Vagina (tissue), 2 donors: Measurements from ENCODE around the gene GSDME. TPM values are rescaled to one million over a fixed set of nuclear protein-coding genes. Genes with fewer than 3 reads are reported as not detected.

Experiments
- DNase-seq, 2 donors: peaks; one replicate each; pipeline ENCODE4 v3.0.0-alpha.2; 2017; ENCODE audit errors: extremely low spot score in 2 of 2
- H3K27ac ChIP-seq: fragments of 200-600 bp; sonication (generic); one replicate; pipeline ENCODE4 v1.5.1; 2019
- H3K27me3 ChIP-seq: fragments of 200-600 bp; sonication (generic); one replicate; pipeline ENCODE4 v1.5.1; 2019
- H3K36me3 ChIP-seq, 2 donors: fragments of 200-600 bp; sonication (generic); one replicate each; pipeline ENCODE4 v1.5.1; 2017 to 2019
- H3K4me1 ChIP-seq: fragments of 200-600 bp; sonication (generic); one replicate; pipeline ENCODE4 v1.5.1; 2019
- H3K4me3 ChIP-seq, 2 donors: fragments of 200-600 bp; sonication (generic); 1 replicate in 1 of 2; 2 replicates in 1 of 2; pipeline ENCODE4 v1.5.1; 2016 to 2019
- H3K9me3 ChIP-seq: fragments of 200-600 bp; sonication (generic); one replicate; pipeline ENCODE4 v1.5.1; 2019
- CTCF ChIP-seq, 3 experiments: fragments of 450-650 bp in 2 of 3; fragments of 200-600 bp in 1 of 3; sonication (generic) in 1 of 3; IDR thresholded peaks; one replicate each; pipeline ENCODE4 v1.5.1; 2017 to 2019; ENCODE audit warnings: antibody characterized with exemption in 3 of 3, mild to moderate bottlenecking in 2 of 3, moderate library complexity in 2 of 3
- POLR2A ChIP-seq, 2 donors: fragments of 450-650 bp; IDR thresholded peaks; one replicate each; pipeline ENCODE4 v1.6.1; 2017; ENCODE audit warnings: antibody characterized with exemption in 2 of 2, mild to moderate bottlenecking in 2 of 2, moderate library complexity in 2 of 2
- POLR2AphosphoS5 ChIP-seq, 2 donors: sonication (generic); formaldehyde crosslinking; IDR thresholded peaks; one replicate each; pipeline ENCODE4 v1.9.0; 2017; ENCODE audit warnings: antibody characterized with exemption in 2 of 2, mild to moderate bottlenecking in 2 of 2, low read depth in 1 of 2; ENCODE audit not compliant: insufficient read depth in 1 of 2
- intact Hi-C: fragments of 100-400 bp; cut with DNase I; formaldehyde crosslinking; loops from one replicate; pipeline ENCODE4 v1.15.1; 2023
- total RNA-seq: library from RNA; depleted of rRNA; stranded (reverse); fragments of >200 nt; gene quantifications from one replicate; pipeline ENCODE4 v1.2.3, GENCODE V29; 2016

GSDME gene
- total RNA-seq, 1 donor from 2014 or later: 11.0 TPM

DNA sequence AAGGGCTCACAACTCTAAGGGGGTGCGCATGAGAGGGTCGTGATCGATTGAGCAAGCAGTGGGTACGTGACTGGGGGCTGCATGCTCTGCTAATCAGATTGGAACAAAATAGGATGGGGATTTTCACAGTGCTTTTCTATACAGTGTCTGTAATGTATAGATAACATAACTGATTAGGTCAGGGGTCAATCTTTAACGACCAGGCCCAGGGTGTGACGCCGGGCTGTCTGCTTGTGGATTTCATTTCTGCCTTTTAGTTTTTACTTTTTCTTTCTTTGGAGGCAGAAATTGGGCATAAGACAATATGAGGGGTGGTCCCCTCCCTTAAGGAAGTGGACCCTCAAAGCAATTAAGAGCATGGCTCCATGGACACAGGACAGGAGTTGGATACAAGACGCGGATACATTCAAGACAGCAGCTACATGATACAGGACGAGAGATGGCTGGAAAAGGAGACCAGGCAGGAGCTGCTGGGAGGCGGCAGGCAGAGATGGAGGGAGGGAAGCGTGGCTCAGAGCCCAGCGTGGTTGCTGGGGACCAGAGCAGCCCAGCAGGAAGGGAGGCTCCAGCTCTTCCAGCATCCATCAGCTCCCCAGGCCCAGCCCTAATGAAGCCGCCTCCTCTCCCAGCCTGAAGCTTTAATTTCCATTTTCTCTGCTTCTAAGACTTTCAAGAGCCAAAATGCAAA lies 31.6 kb downstream of the GSDME start:
- H3K4me3 ChIP-seq: no peak overlapping the region
- intact Hi-C loops: no loop called here
- no peak overlapping the region for H3K27ac ChIP-seq
- H3K36me3 ChIP-seq: no peaks in the 10 kb centered on the region
- no peaks in the 10 kb centered on the region for H3K4me1 ChIP-seq
- no peaks in the 10 kb centered on the region for H3K9me3 ChIP-seq
- H3K27me3 ChIP-seq: no peaks in the 10 kb centered on the region
- TF ChIP-seq POLR2A (IDR thresholded peaks at IDR 0.05) (no peak), CTCF (IDR thresholded peaks at IDR 0.05) (no peak), POLR2AphosphoS5 (IDR thresholded peaks at IDR 0.05; ENCODE audit: insufficient read depth in 1 of 2, low read depth in 1 of 2) (no peak)
- peak; percentile 54 to 61 for DNase-seq

DNA sequence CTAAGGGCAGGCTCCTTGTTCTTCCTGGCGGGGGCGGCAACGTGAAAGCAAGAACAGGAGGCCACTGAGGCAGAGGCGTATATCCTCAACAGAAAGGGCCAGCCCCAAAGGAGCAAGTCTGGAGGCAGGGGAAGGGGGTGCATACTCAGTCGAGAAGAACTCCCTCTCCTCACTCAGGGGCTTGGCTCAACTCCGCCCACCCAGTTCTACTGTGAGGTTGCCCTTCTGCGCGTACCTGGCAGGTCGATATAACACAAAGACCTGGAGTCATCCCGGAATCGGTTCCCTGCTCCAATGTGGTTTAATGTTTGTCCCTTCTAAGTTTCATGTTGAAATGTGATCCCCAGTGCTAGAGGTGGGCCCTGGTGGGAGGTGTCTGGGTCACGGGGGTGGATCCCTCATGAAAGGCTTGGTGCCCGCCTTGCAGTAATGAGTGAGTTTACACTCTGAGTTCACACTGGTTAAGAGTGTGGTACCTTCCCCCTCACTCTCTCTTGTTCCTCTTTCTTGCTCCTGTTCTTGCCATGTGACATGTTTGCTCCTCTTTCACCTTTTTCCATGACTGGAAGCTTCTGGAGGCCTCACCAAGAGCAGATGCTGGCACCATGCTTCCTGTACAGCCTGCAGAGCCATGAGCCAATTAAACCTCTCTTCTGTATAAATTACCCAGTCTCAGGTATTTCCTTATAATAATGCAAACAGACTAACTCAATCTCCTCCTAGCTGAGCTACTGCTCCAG lies 32.6 kb downstream of the GSDME start:
- Histone ChIP-seq H3K36me3 (no peaks in the 10 kb centered on the region), H3K4me3 (no peak overlapping the region), H3K27ac (no peak overlapping the region), H3K4me1 (no peaks in the 10 kb centered on the region), H3K9me3 (no peaks in the 10 kb centered on the region), H3K27me3 (no peaks in the 10 kb centered on the region)
- DNase-seq: peak; percentile 65 to 81
- intact Hi-C loops: no loop called here
- TF ChIP-seq CTCF (IDR thresholded peaks at IDR 0.05) (no peak), POLR2AphosphoS5 (IDR thresholded peaks at IDR 0.05; ENCODE audit: insufficient read depth in 1 of 2, low read depth in 1 of 2) (no peak), POLR2A (IDR thresholded peaks at IDR 0.05) (no peak)

- H3K36me3 ChIP-seq: no peaks in the 10 kb centered on the region
- intact Hi-C loops: no loop called here
- no peak for TF ChIP-seq CTCF (IDR thresholded peaks at IDR 0.05)
- no peak for DNase-seq
- no peak overlapping the region for H3K27ac ChIP-seq
- H3K4me1 ChIP-seq: no peaks in the 10 kb centered on the region
- H3K27me3 ChIP-seq: no peaks in the 10 kb centered on the region
- H3K9me3 ChIP-seq: no peaks in the 10 kb centered on the region
- H3K4me3 ChIP-seq: no peak overlapping the region
Observed at GRCh38 chr7:24723178-24723530, 34.1 kb downstream of the GSDME start.

DNA sequence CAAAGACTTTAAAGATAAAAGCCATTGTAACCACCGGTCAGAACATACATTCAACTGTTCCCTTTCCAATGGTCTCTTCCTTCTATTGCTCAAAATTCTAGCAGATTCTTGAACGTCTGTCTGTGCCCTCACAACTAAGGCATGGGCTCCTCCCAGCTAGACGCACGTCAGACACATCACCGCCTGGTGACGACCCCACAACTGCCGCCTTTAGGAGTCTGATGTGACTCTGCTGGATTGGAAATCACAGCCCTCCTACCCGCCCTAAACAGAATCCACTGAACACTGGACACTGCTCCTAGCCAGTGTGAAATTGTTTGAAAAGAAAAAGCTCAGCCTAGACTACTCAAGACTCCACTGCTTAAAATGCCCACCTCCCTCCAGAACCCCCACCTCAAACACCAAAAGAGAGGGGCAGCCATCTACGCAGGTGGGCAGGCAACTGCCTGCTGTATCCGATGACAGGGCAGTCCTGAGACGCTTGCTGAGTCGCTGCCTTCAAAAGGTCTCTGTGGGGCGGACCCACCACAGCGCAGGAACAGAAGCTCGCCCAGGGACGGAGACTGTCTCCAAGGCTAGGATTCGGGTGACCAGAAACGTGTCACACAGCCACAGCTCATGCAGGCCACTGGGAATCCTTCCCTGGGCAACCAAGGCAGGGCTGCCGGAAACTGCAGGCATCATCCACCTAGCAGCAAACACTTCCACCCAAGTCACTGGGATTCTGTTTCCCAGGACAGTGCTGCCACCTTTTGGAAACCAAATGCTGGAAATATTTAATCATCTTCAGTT lies 34.7 kb downstream of the GSDME start:
- peak; percentile 74 to 77 for DNase-seq
- TF ChIP-seq POLR2AphosphoS5 (IDR thresholded peaks at IDR 0.05; ENCODE audit: insufficient read depth in 1 of 2, low read depth in 1 of 2) (no peak), CTCF (IDR thresholded peaks at IDR 0.05) (no peak), POLR2A (IDR thresholded peaks at IDR 0.05) (no peak)
- intact Hi-C loops: no loop called here

More for the DNA sequence above, 34.7 kb downstream of the GSDME start:
- Histone ChIP-seq H3K27ac (no peak overlapping the region), H3K27me3 (no peaks in the 10 kb centered on the region), H3K4me3 (no peak overlapping the region), H3K4me1 (no peaks in the 10 kb centered on the region), H3K36me3 (no peaks in the 10 kb centered on the region), H3K9me3 (no peaks in the 10 kb centered on the region)
